Measurements from ENCODE around the gene AXIN1.
A peak's percentile ranks its signal among the peaks of the same experiment; 100 is the strongest.
"Not testable (repeated sequence)": the region's sequence is repeated elsewhere in the genome, so short reads cannot be mapped to it uniquely, and the experiment has no call there.

The AXIN1 gene

DNA sequence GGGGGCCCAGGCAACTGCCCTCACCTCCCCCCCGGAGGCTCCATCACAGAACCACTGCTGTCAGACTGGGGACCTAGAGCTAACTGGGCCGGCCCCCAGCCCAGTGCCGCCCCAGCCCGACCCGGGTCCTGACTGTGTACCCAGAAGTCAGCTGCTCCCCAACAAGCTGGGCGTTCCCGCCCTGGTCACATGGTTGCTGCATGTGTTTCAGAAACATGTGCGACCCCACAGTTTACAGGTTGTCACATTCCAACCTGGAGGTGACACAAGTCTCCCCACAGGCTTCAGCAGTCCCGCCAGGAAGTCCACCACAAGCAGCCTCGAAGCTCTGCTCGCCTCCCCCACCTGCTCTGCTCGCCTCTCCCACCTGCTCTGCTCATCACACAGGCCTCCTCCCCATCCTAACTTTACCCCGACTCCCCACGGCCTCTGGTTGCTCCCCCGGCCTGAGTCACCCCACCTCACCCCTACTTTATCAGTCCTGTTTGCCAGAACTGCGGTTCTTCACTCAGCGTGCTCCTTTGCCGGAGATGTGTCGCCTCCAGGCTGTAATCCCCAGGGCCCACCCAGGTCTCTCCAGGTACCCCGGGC lies 16.8 kb upstream of the AXIN1 start:
- no peak for DNase-seq

DNA sequence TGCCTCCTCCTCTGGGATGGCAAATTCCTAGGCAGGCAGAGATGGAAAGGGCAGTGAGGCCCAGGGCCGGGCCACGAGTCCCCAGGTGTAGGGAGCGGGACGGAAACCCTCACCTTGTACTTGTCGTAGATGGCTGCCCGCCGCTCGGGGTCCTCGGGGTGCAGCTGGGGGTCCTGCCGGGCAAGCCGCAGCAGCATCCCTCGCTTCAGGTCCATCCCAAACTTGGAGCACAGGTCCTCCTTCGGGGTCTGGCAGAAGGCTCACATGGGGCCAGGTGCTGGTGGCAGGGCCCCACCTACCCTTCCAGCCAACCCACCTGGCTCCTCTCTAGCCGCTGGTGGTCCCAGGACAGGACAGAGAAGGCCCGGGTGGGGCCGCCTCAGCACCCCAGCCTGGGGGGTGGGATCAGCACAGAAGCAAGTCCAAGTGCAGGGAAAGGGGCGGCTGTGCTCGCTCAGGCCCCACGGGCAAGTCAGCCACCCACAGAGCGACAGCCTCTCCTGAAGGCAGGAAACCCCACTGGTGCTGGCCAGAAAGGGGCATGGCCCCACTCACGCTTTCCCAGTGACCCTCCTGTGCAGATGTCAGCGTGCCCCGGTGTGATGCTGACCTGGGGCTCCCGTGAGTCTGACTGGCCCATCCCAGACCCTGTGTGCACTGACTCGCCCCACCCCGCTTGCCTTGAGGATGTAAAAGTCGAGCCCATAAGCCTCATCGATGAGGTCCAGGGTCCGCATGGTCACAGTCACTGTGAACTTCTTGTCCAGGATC lies 16.1 kb upstream of the AXIN1 start:
- no peak for DNase-seq

- DNase-seq = no peak
Observed at GRCh38 chr16:367333-367903, 14.9 kb upstream of the AXIN1 start.

- no peak for DNase-seq
Observed at GRCh38 chr16:366476-366875, 14.0 kb upstream of the AXIN1 start.

GRCh38 chr16:364595-365491 lies 12.3 kb upstream of the AXIN1 start:
- no peak for DNase-seq

- DNase-seq = no peak
Observed at GRCh38 chr16:363766-364490, 11.4 kb upstream of the AXIN1 start.

DNA sequence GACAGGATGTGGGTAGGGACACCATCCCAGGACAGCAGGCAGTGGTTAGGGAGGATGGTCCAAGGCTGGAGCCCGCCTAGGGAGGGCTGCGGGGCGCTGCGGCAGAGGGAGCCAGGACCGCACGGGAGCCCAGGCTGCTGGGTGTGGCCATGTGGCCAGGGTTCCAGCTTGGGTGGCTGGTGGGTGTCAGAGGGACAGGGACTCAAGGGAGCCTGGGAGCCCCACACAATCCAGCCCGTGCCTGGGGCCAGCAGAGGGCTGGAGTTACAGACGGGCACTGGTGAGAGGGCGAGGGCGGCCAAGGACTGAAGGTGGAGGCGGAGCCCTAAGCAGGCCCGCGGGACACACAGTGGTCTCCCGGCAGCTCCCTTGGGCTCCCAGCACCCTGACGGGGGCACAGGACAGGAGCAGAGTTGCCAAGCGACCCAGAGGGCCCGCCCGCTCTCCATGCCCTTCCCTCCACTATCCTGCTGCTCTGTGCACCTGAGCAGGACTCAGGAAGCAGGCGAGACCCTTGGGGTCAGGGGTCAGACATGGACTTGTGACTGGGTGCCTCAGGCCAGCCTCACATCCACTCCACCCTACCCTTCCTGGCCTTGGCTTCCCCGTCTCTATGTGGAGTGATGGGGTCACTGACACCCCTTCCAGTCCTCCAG lies 10.7 kb upstream of the AXIN1 start:
- DNase-seq = no peak

- DNase-seq = not testable (repeated sequence)
Observed at GRCh38 chr16:362702-362999, 10.1 kb upstream of the AXIN1 start.

GRCh38 chr16:361872-362701 lies 9.6 kb upstream of the AXIN1 start:
- DNase-seq = peak; percentile 62

DNA sequence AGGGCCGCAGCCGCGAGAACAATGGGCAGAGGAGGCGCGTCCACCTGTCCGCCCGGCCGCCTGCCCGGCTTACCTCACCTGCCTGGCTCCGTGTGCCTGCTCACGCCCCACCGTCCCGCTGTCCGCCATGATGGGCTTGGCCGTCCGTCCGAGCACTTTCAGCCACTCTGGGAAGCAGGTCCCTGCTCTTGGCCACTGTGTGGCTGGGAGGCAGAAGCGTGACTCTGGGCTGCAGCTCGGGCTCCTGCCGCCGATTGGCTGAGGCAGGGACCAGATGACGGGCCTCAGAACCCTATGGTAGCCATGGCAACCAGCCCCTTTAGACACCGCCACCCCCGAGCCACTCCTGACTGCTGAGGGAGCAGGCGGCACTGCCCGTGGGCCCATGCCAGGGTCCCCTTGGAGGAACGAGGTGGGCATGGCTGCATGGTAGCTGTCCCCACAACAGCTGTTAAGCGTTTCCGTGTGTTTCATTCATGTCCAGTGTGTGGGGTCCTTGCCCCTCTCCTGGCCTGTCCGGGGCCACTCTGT lies 8.9 kb upstream of the AXIN1 start:
- no peak for DNase-seq

DNA sequence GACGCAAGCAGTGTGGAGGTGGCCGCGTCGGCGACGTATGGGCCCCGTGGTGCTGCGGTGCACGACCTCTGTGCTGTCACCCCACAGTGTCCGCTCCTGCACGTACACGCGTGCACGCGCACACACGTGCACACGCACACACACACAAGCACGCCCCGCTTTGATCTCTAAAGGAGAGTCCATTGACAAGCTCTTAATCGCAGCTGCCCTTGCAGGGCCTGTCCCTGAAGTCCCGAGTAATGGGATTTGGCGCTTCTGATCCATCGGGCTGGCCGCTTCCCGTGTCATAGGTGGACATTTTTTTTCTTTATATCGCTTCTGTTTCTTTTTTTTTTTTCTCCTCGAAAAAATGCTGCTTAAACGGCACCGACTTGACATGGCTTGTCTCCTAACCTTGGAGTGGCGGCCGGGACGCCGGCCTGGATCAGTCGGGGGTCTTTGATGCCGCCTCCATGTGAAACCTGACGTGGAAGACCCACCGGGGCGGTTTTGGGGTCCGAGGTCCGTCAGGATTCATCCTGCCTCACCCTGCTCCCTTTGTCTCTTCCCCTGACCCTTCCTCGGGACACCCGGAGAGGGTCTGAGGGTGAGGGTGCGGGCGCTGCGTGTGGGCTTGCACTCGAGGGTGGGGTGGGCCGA lies 8.3 kb upstream of the AXIN1 start:
- no peak for DNase-seq

DNA sequence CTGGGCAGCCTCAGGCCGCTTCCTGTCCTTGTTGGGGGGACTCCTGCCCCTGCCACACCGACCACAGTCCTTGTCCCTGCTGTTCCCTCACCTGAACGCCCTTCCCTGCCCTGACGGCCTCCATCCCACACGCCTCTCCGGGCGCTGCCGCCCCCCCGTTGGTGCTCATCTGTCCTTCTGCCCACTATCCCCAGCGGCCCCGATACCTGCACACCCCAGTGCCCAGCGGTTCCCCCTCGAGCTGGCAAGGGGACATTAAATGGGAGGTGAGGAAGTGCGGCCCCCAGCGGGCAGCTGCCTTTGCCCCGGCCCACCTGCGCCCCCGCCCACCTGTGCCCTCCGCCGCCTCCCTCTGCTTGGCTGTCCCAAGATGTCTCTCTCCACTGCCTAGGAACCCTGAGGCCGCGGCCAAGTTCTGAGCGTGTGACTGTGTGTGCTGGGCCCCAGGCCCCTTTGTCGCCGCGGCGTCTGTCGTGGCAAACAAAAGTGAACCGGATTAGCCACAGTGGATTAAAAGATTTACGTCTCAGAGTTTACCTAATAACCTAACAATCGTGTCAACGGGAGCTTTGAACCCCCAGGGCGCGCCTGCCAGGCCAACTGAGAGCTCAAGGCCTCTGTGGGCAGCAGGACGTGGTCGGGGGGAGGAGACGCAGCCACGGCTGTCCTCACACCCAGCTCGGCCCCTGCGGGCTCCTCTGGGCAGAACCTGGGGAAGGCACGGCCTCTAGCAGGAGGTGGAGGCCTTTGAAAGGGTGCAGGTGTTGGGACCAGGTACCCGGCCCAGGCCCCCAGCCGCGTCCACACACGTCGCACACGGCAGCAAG lies 7.6 kb upstream of the AXIN1 start:
- DNase-seq = no peak

- DNase-seq = no peak
Observed at GRCh38 chr16:359067-359763, 6.7 kb upstream of the AXIN1 start.

DNA sequence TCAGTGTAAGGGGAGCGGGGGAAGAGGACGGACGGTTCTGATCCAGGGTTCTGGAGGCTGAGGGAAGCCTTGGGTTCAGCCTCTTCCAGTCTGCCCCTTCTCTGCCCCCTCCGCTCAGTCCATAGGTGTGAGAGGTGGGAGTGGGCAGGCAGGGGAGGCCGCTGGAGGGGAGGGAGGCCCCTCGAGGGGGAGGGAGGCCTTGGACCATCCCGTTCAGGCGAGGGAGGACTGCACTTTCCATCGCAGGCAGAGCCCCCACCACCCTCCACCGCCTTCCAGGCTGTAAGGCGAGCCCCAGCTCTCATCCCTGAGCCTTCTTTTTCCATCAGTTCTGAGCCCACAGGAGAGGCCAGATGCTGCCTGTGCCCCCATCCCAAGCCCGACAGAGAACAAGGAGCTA lies 4.2 kb upstream of the AXIN1 start:
- DNase-seq = no peak

GRCh38 chr16:354971-355461 lies 2.5 kb upstream of the AXIN1 start:
- DNase-seq = no peak

GRCh38 chr16:354291-354881 lies 1.9 kb upstream of the AXIN1 start:
- no peak for DNase-seq

GRCh38 chr16:353404-354290 lies 1.1 kb upstream of the AXIN1 start:
- no peak for DNase-seq
